SHP77 treated with DMSO at 0.1 percent for 48 hours (cell line): ENCODE data around the gene BMF.
A peak's percentile ranks its signal among the peaks of the same experiment; 100 is the strongest.

Experiments
- DNase-seq: peaks from one replicate; lab custom pipeline; 2025; lab: John Stamatoyannopoulos, UW

BMF gene

DNA sequence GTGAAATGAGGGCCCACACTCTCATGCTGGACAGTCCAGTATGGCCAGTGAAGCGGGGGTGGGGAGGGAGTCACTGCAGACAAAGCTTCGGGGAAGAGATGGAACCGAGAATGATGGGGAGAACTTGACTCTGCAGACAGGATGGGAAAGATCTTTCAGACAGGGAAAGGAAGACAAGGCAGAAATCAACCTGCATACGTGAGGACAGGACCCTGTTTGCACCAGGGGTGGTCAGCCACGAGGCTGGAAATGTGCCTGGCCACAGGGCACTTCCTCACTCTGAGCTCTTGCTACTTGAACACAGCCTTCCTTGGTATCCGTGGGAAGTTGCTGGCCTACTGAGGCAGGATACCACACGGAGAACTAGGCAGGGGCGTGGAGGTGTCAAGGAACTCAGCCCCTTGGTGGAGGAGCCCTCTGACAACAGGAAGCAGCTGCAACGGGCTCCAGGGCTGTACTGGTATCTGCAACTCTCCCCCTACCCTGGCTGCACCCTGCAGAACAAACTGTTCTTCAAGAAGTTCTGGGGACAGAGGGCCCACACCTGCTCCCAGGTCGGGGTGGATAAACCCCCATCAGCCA lies 60.4 kb downstream of the BMF start:
- no peak for DNase-seq

DNA sequence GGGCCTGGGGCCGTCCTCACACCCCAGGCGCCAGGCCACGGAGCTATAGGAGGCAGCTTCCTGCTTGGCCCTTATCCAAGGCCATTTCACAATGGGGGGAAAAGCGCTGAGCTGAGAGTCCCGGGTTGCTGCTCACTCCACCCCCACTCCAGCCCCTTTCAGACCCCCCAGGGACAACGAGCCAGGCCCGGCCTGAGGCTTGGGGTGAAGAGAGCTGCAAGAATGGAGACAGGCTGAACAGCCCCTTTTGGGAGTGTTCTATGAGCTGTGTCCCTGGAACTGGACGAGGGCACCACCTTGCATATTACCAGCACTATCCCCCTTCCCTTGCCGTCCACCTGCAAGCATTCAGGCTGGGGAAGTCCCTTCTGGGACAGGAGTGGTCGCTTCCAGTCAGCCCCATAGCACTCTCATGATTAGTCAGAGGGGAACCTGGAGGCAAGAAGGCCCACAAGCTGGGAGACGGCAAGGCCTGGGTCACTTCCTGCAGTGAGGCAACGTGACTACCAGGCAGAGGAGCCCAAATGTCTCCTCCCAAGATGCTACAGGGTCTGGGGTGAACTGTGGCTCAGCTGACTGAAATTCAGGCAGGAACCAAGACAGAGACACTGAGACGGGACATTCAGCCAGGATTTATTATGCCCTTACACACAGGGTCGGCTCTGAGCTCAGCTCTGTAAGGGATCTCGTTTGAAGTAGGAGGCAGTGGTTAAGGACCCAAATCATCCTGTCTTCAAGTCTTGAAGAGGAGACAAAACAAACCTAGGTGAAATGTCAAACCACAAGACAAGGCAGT lies 61.1 kb downstream of the BMF start:
- no peak for DNase-seq

DNA sequence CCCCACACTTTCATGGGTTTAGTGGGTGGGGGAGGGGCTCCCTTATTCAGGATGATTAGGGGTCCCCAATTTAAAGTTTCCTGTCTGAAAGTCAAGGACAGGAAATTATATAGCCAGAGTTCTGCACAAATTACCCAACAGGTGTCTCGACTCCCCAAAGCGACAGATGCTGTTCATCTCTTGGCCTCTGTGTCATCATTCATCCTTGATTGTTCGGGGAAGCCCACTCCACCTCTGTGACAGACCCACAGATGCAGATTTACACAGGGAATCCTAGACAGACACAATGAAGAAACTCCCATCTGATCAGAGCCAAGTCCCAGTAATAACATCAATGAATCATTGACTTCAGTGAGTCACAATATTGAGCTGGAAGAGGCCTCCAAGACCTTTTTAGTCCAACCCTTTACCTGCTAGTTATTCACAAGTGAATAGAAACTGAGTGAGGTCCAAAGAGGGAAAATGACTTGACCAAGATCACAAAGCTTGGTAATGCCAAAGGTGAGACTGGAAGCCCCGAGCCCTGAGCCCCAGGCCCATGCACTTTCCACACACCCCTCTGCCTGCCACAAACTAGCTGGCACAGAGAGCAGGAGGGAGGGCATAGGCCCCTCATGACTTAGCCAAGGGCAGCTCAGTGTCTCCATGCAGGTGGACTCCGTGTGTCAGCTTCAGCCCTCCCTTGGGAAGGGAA lies 61.8 kb downstream of the BMF start:
- DNase-seq, result no peak

DNA sequence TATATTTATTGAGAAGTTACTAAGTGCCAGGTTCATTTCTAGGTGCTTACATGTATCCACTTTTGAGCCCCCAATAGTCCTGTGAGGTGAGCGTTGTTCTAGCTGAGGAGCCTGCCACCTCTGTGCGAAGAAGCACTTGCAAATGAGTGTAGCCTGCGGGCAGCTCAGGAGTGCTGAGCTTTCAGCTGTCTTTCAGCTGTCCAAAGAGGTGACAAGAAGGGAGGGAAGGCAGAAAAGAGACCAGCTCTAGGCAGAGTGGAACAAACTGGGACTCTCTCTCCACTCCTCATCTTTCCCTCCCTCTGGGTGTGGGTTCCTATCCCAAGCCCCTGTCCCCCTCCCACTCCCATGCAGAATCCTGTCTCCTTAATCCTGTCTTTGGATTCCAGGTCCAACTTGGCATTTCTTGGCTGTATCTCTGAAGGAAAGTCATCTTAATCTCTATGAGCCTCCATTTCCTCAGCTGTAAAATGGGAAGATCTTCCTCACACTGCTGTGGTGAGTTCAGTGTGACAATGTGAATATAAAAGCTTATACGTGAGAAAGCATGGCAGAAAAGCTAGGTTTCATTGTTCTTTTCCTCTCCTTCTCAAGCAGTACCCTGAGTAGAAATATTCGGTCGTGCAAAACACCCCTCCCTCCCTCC lies 63.0 kb downstream of the BMF start:
- DNase-seq, result no peak

DNA sequence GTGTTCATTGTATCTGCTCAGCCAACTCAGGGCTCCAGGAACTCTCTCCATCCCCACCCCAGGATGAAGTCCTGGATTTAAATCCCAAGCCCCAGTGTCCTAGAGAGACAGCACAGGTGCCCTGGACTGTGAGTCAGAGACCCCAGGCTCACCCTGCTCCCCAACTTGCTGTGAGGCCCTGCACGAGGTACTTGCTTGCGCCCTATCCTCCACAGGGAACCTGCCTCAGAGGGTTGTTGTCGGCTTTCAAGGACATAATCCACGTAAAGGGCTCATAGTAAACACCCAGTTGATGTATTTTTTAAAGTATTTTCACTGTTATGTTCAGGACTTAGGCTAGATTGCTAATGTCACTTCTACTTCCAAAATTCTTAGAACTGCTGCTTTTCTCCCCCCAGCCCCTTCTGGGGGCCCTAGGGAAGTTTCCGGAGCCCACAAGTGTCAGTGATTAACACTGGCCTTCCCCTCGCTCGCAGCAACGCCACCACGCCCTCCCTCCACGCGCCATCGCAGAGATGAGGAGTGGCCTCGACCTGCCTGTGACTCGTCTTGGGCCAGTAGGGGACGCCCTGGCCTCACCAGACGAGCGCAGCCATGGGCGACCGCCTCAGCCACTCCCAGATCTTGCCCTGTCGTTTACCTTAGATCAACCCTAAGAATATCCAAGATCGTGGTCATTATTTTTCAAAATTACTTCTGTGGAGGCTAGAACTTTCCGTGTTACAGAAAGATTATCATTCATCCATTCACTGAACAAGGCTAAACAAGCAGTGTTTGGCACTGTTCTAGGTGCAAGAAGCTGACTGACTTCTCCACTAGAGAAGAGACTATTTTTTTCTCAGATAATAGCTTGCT lies 63.7 kb downstream of the BMF start:
- no peak for DNase-seq

DNA sequence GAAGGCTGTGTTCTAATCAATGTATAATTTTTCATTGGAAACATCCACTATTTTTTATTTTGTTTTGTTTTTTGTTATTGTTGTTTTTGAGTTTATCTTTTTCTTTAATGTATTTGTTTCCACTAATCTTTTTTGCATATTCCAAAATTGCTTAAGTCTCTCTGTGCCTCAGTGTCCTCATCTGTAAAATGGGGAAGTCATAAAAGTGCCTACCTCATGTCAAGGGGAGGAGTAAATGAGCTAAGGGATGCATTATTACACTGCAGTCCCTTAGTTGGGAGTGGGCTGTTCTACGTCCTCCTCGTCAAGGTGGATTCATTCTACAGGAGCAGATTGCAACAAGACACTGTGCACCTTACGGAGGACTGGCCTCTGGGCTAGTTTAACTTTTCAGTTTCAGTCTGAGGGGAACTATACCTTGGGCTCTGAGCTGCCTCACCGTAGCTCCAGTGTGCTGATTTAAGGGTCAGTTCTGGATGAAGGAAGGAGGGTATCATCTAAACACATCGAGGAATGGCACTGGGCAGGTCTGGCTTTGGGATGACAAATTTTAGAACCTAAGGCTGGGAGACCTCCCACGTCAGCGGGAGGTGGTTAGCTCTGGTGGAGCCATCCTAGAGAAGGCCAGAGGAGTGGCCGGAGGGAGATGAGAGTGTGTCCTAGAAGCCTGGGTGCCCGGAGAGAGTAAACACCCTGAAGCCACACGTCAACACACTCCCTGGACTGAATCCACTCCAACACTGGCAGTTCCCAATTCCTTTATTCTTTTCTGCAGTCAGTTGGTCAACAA lies 64.6 kb downstream of the BMF start:
- no peak for DNase-seq

DNA sequence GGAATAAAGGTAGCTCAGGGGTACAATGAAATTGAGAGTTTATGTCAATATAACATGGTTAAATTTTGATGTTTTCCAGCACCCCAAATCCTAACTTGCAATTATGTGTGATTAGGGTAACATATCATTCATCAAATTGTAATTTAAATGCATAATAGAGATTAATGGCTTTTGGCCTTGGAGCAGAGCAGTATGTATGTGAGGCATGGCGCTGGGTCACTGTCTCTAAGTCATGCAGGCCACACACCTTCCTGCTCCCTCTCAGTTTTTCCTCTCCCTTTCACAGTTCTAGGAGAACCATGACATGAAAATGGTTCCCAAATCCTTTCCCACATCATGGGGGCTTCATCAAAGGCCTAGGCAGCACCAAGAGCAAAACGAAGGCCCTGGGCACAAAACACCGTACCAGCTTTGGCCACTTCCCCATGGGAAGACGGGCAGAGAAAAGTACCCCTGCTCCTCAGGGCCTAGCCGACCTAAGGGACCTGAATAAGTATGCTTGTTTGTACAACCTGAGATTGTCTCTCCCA lies 65.8 kb downstream of the BMF start:
- no peak for DNase-seq

DNA sequence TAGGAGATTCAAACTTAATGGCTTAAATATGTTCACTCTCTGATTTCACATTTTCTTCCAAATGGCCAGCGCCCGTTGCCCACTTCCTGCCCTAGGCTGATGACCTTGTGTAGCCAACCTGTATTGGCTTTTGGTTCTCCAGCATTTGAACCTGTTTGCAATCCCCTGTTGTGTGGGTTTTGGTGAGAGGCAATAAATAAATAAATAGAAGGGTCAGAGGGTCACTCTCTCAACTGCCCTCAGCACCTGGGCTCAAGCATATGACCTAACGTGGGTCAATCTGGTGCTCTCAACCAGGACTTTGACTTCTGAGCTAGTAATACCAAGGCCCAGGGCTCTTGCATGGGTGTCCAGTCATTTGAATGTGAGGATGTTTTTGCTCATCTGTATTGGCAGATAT lies 67.9 kb downstream of the BMF start:
- no peak for DNase-seq

DNA sequence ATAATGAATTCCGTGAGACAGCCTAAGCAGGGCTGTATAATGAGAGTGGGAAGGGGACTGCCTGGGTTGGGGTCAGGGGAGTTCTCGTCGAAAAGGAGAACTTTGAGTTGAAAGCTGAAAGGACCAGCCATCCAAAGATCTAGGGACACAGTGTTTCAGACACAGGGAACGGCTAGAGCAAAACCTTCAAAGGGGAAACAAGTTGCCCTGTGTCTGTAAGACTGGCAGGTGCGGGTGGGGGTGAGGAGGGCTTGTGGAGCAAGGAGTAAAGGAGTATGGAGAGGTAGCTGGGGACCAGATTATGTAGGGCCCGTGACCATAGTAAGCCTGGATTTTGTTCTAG lies 68.4 kb downstream of the BMF start:
- DNase-seq, result no peak

DNA sequence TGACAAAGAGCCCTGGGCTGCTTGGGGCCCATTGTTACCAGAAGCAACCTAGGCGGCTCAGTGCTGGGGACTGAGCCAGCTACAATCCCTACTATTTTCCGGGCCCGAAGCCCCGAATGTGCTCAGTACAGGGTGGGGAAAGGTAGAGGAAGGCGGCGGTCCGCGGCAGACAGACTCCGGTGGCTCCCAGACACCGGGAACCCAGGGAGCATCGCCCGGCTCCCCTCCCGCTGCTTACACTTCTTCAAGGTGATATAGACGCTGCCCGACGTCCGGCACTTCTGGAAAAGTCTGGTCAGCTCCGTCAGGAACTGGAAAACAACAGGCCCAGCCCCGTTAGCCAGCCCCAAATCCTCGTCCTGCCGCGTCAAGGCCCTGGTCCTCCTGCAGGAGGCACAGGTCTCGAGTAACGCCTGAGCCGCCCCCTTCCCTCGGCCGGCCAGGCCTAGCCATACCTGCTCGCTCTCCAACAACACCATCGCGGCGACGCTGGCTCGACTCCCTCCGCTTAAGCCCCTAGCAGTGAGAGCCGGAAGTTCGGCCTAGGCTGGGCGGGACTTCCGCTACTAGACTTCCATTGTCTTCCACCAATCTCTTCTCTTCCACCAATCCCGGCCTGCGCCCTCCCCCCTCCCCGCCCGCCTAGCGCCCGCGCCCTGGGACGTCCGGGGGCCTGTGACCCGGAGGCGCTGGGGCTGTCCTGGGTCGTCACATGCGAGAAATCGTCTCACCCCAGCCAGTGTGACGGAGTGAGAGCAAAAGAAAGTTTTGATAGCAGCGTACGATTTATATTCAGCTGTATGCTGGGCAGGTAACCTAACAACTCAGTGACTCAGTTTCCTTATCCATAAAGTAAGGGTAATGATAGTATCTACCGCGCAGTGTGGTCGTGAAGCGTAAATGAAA lies 69.8 kb downstream of the BMF start, which contains the start of gene SRP14:
Gene SRP14 (minus strand): TSS at position 544 of the 906 bp plus-strand sequence. CDS start 65 bp downstream, at position 479.
- peak; percentile 78 for DNase-seq

DNA sequence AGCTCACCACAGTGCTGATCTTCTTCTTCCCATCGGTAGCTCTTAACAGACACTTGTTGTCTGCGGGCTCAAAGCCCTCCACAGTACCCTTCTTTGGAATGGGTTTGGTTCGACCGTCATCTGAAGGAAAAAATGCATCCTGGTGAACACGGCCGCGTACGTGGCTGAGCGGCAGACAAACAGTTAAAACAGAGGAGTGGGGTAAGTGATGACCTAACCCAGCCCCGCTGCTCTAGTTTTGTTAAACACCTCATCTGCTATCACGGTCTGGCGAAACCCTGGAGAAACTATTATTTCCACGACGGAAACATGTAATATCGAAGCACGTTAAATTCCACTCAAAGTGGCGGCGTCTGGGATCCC lies 70.4 kb downstream of the BMF start:
- no peak for DNase-seq
